ENCODE data around the gene CLEC3A. TPM values are rescaled to one million over a fixed set of nuclear protein-coding genes. Genes with fewer than 3 reads are reported as not detected.
A peak's percentile ranks its signal among the peaks of the same experiment; 100 is the strongest.
"Not testable (repeated sequence)": the region's sequence is repeated elsewhere in the genome, so short reads cannot be mapped to it uniquely, and the experiment has no call there.

Gene CLEC3A
- total RNA-seq, 4 donors from 2014 or later, result not detected

DNA sequence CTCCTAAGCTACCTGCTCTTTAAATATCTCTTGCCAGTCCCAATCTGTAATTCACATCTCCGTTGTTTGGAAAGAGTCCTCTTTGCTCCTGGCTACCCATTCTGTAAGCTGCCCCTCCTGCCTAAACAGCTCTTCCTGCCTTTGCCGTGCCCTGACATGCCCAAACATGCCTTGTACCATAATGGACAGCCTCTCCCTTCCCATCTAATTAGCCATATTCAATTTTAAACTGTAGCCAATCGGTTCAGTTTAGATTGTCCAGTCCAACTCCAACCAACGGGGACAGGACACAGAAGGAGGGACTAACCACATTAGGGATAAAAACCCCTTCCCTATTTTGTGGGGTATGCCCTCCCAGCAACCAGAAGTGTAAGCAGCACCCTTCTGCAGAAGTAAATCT is 30.6 kb upstream of the CLEC3A start:
- WGBS, 2 donors (ENCODE audit: low coverage in 1 of 2), result 53 to 61% methylated on average over 2 to 4 of the region's 4 CpGs
- intact Hi-C loops (cut with DNase I; ENCODE audit: low total_unique reads) (no loop called here), in situ Hi-C loops (cut with MboI; ENCODE audit: low pct_ligation_motif_present in 1 of 4, low pct_unique_long_range_greater_than_20kb in 1 of 4, low sequenced_read_pairs in 3 of 4) (no loop called here)
- Histone ChIP-seq H3K4me1 (peaks cover 0 to 6% (median 2%) of the 10 kb centered on the region in 4 donors), H3K9me3 (peaks cover 0 to 9% of the 10 kb centered on the region in 2 donors), H3K4me3 (no peak overlapping the region), H3K36me3 (no peaks in the 10 kb centered on the region), H3K27me3 (no peaks in the 10 kb centered on the region), H3K27ac (no peak overlapping the region)
- no peak for DNase-seq
- TF ChIP-seq POLR2AphosphoS5 (IDR thresholded peaks at IDR 0.05) (no peak), EP300 (IDR thresholded peaks at IDR 0.05; ENCODE audit: low read depth) (no peak), POLR2A (IDR thresholded peaks at IDR 0.05) (no peak)

DNA sequence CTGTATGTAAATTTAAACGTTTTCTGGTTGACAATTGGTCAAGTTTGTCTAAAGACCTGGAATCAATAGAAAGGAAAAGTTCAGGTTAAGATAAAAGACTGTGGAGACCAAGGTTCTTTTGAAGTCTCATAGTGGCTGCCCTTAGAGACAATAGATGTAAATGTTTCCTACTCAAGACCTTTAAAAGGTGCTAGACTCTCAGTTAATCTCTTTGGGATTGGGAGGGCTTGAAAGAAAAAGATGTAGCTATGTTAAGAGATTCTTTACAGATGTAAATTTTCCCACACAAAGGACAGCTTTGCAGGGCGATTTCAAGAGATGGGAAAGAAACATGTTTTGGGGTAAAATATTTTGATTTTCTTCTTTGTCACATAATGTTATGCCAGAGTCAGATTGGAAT is 30.0 kb upstream of the CLEC3A start:
- in situ Hi-C loops (cut with MboI; ENCODE audit: low pct_ligation_motif_present in 1 of 4, low pct_unique_long_range_greater_than_20kb in 1 of 4, low sequenced_read_pairs in 3 of 4); H3K27me3 ChIP-seq; H3K4me3 ChIP-seq; H3K4me1 ChIP-seq; DNase-seq; H3K36me3 ChIP-seq; H3K9me3 ChIP-seq; intact Hi-C loops (cut with DNase I; ENCODE audit: low total_unique reads): not testable (repeated sequence)
- H3K27ac ChIP-seq, result peak overlapping the region in 1 of 4 donors; percentile 63
- 34 to 68% methylated on average over 2 of the region's 2 CpGs for WGBS, 2 donors (ENCODE audit: low coverage in 1 of 2)

- in situ Hi-C loops (cut with MboI; ENCODE audit: low pct_ligation_motif_present in 1 of 4, low pct_unique_long_range_greater_than_20kb in 1 of 4, low sequenced_read_pairs in 3 of 4), result no loop called here
Observed at GRCh38 chr16:77993111-77993985, 29.0 kb upstream of the CLEC3A start.

DNA sequence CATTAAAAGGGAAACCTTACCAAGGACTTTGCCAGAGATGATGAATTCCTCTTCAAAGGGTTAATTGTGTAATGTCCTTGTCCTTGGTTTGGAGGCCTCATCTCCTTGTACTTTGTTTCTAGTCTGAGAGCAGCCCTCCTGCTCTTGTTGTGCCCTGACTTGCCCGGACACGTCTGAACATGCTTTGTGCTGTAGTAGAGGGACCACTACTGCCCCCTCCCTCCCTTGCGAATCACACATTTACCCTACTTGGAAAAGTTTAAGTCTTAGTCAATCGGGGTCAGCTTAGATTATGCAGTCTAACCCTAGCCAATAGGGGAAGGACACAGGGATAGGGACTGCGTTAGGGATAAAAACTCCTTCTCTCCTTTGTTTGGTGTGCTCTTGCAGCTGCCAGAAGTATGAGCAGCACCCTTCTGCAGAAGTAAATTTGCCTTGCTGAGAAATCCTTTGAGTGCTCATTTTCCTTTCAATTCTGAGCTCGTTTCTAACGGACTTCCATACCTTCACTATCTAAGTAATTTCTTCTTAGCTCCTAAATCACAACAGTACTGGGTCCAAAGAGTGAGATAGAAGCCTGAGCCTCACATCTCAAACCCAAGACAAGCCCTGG is 26.4 kb upstream of the CLEC3A start:
- in situ Hi-C loops (cut with MboI; ENCODE audit: low pct_ligation_motif_present in 1 of 4, low pct_unique_long_range_greater_than_20kb in 1 of 4, low sequenced_read_pairs in 3 of 4) (no loop called here), intact Hi-C loops (cut with DNase I; ENCODE audit: low total_unique reads) (no loop called here)
- Histone ChIP-seq H3K4me3 (no peak overlapping the region), H3K36me3 (no peaks in the 10 kb centered on the region), H3K4me1 (peaks cover 0 to 6% (median 2%) of the 10 kb centered on the region in 4 donors), H3K9me3 (peaks cover 0 to 9% of the 10 kb centered on the region in 2 donors), H3K27ac (no peak overlapping the region), H3K27me3 (no peaks in the 10 kb centered on the region)
- TF ChIP-seq POLR2A (IDR thresholded peaks at IDR 0.05) (no peak), EP300 (IDR thresholded peaks at IDR 0.05; ENCODE audit: low read depth) (no peak), POLR2AphosphoS5 (IDR thresholded peaks at IDR 0.05) (no peak)
- TF ChIP-seq, protein P1, sequence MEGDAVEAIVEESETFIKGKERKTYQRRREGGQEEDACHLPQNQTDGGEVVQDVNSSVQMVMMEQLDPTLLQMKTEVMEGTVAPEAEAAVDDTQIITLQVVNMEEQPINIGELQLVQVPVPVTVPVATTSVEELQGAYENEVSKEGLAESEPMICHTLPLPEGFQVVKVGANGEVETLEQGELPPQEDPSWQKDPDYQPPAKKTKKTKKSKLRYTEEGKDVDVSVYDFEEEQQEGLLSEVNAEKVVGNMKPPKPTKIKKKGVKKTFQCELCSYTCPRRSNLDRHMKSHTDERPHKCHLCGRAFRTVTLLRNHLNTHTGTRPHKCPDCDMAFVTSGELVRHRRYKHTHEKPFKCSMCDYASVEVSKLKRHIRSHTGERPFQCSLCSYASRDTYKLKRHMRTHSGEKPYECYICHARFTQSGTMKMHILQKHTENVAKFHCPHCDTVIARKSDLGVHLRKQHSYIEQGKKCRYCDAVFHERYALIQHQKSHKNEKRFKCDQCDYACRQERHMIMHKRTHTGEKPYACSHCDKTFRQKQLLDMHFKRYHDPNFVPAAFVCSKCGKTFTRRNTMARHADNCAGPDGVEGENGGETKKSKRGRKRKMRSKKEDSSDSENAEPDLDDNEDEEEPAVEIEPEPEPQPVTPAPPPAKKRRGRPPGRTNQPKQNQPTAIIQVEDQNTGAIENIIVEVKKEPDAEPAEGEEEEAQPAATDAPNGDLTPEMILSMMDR (IDR thresholded peaks at IDR 0.05), result no peak
- DNase-seq, result no peak
- 80 to 93% methylated on average over 3 to 7 of the region's 7 CpGs for WGBS, 2 donors (ENCODE audit: low coverage in 1 of 2)

More at GRCh38 chr16:77993111-77993985, 29.0 kb upstream of the CLEC3A start:
- Histone ChIP-seq H3K27ac (peak overlapping the region; percentile 63 to 82 (median 70)), H3K36me3 (no peaks in the 10 kb centered on the region), H3K27me3 (no peaks in the 10 kb centered on the region), H3K9me3 (peaks cover 0 to 9% of the 10 kb centered on the region in 2 donors), H3K4me3 (no peak overlapping the region), H3K4me1 (peaks cover 0 to 6% (median 2%) of the 10 kb centered on the region in 4 donors)
- DNase-seq, result no peak
- no peak for TF ChIP-seq EP300 (IDR thresholded peaks at IDR 0.05; ENCODE audit: low read depth)
- no peak for TF ChIP-seq POLR2A (IDR thresholded peaks at IDR 0.05)
- TF ChIP-seq POLR2AphosphoS5 (IDR thresholded peaks at IDR 0.05), result no peak
- TF ChIP-seq, protein P1 (IDR thresholded peaks at IDR 0.05), result no peak
- intact Hi-C loops (cut with DNase I; ENCODE audit: low total_unique reads), result no loop called here
- 26 to 31% methylated on average over 5 to 6 of the region's 6 CpGs for WGBS, 2 donors (ENCODE audit: low coverage in 1 of 2)

DNA sequence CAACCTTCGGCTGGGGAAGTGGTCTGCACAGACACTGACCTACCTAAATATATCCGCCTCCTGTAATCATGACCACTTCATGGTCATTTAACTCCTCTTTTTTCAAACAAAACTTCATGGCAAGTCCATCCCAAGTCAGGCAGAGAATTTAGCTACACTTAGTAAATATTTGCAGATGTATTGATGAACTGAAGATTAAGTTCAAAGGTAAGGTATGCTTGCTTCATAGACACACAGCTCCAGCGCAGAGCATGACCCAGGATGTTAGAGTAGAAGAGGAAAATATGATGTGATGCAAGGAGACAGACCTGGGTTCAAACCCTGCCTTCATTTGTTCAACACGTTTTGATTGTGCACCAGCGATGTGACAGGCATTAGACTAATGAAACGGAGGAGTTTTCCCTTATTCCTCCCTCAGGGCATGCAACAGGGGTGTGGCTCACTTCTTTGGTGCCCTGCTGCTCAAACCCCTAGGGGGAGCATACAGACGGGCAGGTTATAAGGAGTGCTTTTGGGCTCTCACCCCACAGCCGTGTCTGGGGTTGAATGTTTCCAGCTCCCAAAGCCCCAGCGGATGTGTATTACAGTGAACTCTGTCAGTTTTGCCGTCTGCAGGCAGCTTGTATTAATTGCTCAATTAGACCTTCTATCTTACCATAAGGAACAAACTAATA is 23.9 kb upstream of the CLEC3A start:
- DNase-seq, result no peak
- H3K4me3 ChIP-seq, result no peak overlapping the region
- no peaks in the 10 kb centered on the region for H3K36me3 ChIP-seq
- H3K9me3 ChIP-seq, result peaks cover 0 to 9% of the 10 kb centered on the region in 2 donors
- intact Hi-C loops (cut with DNase I; ENCODE audit: low total_unique reads), result no loop called here
- 65 to 78% methylated on average over 2 to 10 of the region's 10 CpGs for WGBS, 2 donors (ENCODE audit: low coverage in 1 of 2)
- H3K4me1 ChIP-seq, result peaks cover 0 to 2% (median 0%) of the 10 kb centered on the region in 4 donors
- TF ChIP-seq, protein P1 (IDR thresholded peaks at IDR 0.05), result no peak
- TF ChIP-seq POLR2A (IDR thresholded peaks at IDR 0.05) (no peak), POLR2AphosphoS5 (IDR thresholded peaks at IDR 0.05) (no peak), EP300 (IDR thresholded peaks at IDR 0.05; ENCODE audit: low read depth) (no peak)
- in situ Hi-C loops (cut with MboI; ENCODE audit: low pct_ligation_motif_present in 1 of 4, low pct_unique_long_range_greater_than_20kb in 1 of 4, low sequenced_read_pairs in 3 of 4), result no loop called here
- H3K27ac ChIP-seq, result no peak overlapping the region
- H3K27me3 ChIP-seq, result no peaks in the 10 kb centered on the region

Measured in transverse colon (tissue), 4 donors.